CD1c-positive myeloid dendritic cell (primary cell): ENCODE measurements around the gene MPRIP.

Source experiments
- DNase-seq: peaks from one replicate; pipeline ENCODE4 v3.0.0-alpha.2; 2016; ENCODE audit errors: extremely low spot score

The MPRIP gene

DNA sequence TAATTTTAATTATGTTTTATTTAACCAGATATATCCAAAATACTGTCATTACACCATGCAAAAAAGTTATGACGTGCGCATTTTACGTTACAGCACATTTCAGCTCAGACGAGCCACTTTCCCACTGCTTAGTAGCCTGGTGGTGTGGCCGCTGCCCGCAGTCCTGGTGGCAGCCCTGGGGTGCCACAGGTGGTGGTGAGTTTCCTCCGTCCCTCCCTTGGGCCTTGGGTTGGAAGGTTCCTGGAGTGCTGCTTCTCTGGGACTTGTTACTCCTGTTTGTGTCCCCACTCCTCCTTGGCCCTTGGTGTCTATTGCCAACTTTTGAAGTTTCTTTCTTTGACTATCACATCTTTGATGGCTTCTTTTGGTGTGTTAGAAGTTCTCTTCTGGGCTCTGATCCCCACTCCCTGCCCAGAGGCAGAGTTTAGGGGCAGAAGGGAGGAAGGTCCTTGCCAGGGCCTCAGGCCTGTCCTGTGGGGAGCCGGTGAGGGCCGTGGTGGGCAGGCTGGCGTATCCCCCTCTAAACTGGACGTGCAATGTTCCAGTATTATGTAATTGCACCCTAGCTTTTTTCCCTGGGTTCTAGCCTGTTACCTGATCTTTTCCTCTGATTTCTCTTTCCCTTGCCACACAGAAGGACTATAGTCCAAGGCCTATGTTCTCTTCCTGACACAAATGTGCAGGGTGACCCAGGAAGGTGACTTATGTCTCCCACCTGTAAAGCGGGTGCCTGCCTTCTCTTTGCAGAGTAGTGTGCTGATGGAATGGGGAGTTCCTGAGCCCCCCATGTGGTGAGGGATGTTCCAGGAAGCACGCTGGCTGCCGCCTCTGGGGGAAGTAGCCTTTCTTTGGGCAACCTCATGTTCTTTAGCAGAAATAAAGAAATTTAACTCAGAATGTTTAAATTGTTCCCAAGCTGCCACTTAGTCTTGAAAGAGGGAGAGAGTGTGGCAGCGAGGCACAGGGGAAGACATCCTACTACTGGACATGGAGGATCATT lies 8.4 kb downstream of the MPRIP start:
- no peak for DNase-seq

DNA sequence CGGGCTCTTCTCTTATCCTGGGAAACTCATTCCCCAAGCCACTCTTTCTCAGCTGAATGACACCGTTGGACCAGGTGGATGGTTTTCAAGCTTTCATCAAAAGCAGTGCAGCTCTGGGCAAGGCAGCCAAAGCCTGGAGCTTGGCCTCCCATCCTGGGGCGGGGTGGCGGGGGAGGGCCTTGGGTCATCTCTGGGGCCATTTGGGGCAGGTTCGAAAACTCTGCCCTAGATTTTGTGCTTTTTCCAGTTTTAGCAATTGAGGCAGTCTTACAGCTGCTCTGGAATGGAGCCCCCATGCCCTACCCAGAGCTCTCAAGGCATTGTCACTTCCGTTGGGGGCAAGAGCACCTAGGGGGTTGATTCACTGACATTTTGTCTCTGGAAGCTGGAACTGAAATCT lies 9.1 kb downstream of the MPRIP start:
- DNase-seq = no peak

DNA sequence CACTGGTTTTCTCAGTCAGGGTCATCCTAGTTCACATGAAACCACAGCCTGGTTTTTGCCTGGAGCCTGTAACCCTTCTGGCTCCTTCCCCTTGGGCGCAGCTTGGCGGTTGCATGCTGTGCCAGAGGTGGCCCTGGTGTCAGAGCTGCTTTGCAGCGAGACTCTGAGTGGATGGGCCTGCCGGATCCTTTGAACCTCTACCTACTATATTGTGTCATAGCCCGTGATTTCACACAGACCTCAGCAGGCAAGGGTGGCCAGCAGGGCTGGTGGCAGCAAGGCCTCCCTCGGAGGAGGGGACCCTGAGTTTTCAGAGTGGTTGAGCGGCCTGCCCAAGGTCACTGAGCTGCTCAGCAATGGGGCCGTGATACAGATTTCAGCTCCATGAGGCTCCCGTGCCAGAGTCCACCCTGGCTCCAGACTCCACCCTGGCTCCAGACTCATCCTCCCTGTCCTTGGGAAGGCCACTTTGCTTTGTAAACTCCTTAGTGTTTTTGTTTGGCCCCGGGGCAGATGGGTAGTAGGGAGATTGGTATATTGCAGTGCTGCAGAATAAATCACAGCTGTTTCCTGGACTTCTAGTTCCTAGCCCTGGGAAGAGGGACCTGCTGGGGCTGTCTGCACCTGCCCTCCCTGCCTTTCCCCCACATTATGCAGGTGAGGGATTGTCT lies 9.7 kb downstream of the MPRIP start:
- DNase-seq = peak; percentile 70

DNA sequence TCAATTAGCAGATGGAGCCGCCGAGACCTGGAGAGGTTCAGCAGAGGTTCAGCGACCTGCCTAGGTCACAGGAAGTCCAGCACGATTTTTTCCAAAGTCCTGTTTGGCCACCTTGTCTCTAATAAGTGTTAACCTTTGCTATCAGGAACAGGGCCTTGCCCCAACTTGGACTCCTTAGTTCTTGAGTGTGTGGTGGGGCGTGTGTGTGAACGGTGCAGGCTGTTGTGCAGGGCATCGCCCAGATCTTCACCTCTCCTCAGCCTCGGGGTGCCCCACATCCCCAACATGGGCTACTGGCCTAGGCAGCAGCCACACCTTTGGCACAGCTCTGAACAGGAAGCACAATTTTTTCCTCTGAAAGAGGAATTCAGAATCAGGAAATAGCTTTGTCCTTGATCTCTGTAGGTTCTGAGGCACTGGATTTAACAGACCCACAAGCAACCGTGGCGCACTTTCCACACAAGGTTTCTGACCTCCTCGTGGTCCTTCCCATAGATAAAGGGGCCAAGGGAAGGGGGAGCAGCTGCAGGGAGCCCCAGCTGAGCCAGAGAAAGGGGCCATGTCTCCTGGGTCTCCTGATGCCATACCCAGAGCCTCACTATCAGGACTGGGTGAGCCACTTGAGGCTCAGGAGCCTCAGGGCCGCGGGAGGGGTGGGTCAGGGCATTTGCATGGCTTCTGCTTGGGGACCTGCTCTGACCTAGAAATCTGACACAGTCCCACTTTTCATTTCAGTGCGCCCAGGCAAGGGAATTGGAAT lies 10.4 kb downstream of the MPRIP start:
- peak; percentile 70 for DNase-seq

DNA sequence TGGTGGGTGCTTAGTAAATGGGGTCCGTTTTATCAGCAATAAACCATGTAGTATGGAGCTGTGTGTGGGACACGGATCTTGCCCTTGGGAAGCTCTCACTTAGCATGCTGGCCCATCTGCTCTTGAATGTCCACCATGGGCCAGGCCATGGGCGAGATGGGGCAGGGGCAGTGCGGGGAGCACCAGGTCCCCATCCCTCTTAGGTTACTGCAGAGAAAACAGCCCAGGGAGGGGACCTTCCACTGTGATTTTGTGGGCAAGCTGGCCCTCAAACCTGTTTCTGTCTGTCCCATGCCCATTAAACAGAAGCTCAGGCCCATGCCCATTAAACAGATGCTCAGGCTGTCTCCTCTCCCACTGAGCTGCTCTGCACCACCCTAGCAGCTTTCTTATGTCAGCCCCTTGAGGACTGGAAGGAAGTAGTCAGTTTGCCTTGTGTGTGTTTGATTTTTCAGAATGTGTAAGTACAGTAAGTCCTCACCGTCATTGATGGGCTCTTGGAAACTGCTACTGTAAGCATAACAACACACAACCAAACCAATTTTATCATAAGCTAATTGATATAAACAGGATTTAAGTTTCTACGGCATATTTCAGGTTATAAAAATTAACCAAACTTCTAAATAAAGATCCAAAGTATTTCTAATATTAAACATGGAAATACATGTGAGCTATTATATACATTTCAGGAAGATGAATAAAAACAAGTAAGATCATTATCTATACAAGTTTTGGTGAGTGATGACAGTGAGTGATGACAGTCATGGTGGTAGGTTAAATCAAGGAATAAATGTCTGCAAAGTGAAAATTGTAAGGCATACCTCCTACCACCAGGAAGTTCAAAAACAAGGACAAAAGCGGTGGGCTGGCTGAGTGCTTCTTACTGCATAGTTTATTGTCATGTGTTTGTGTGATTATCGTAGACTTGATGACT lies 11.5 kb downstream of the MPRIP start:
- DNase-seq = no peak

DNA sequence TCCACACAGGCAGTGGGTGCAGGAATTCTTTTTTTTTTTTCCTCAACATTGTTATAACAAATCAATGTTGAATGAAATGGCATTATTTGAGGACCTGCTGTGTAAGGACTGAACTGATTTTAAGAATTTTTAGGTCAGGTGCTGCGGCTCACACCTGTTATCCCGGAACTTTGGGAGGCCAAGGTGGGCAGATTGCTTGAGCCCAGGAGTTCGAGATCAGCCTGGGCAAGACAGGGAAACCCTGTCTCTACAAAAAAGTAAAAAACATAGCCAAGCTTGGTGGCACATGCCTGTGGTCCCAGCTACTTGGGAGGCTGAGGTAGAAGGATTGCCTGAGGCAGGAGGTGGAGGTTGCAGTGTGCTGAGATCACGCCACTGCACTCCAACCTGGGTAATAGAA lies 12.4 kb downstream of the MPRIP start:
- DNase-seq = no peak

DNA sequence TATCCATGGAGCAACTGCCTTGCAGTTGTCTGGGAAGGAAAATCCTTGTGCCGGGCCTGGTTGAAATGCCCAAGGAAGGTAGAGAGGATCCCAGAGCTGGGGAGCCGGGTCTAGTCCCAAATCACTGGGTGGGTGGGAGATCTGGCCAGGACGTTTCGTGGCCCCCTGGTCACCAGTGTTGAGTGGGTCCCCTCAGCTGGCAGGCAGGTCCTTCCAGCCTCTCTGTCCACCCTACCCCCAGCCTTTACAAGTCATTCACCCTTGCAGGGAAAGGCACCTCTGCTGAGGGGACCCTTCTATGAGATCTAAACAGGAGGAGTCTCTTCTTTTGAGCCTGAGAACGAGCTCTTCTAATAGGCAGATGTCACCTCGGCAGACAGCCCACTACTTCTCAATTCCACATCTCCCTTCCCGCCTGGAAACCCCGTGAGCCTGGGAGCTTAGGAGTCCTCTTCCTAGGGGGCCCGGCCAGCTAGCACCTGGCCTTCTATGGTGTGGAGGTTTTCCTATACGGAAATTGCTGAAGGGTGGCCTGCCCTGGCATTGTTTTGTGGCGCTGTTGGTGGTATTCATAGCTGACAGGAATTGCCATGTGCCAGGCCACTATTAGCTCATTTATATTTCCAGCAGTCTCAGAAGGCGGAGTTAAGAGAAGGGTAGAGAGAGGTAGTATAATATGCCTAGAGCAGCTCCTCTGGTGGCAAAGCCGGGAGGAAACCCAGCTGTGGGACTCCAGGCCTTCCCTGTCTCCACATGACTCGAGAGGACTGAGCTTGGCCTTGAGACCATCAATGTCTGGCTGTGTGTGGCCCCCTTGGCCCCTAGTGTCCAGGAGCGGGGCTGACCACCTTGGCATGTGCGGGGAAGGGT lies 13.3 kb downstream of the MPRIP start:
- DNase-seq = no peak

DNA sequence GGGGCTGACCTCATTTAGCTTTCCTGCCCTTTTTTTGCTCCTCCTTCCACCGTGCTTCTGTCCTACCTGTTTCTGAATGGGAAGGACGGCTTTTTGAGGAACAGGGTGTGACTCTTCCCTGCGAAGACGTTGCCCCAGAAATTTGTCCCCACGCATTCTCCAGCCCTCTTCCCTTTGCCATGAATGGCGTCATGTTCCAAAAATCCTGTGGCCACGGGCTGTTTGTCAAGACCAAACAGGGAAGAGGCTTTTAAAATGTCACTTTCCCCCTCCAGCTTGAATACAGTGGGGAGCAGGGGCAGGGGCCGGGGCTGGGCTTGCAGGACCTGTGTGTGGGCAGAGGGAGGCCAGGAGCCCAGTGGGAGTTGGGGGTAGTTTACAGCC lies 13.9 kb downstream of the MPRIP start:
- peak; percentile 68 for DNase-seq

DNA sequence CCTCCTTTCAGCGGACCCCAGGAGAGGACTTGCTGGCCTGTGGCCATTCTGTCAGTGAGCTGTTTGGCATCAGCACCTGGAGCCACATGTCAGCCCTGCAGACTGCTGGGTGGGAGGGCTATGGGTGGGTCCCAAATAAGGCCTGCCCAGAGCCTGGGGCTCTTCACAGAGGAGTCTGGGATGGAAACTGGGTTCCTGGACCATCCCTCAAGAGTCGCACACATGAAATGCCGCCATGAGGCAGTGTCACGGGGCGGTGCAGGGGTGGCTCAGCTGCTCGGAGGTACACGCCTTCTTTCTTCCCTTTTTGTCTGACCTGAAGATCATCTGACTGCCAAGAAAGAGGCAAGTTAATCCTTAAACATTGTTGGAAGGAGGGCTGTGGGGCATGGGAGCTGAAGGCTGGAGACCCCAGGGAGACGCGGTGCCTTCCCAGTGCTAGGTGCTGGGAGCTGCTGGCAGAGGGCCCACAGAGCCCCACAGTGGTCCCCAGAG lies 14.8 kb downstream of the MPRIP start:
- DNase-seq = no peak

DNA sequence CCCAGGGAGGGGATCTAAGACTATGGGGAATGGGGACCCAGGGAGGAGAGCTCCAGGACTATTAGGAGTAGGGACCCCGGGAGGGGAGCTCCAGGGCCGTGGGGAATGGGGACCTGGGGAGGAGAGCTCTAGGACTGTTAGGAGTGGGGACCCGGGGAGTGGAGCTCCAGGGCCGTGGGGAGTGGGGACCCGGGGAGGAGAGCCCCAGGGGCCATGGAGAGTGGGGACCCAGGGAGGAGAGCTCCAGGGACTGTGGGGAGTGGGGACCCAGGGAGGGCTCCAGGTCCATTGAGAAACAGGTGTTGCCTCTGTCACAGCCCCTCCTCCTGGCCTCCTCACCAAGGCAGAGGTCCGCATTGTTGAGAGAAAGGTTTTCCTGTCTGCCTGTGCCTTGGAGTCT lies 16.0 kb downstream of the MPRIP start:
- no peak for DNase-seq

DNA sequence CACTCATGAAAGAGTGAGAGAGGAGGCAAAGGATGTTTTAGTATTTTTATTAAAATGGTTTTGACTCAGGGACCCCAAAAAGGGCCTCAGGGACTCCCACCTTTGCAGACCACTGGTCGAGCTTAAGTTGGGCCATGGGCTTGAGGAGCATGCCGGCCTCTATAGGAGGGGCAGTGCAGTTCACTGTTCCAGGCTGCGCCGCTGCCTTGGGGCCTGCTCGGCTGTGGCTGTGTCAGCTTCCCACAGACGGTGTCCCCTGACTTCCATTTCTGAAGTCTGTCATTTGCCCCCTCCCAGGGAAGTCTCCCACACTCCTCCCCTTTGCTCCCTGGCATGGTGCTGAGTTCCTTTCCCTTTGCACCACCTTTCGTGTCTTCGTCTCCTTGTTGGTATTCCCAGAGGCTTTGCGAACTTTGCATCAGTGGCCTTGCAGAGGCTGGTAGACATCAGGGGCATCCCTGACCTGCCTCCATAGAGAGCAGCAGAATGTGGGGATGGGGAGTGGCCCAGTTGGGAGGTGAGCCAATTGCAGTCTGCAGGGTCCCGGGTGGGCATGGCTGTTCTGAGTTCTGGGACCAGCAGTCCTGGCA lies 17.1 kb downstream of the MPRIP start:
- DNase-seq = no peak

DNA sequence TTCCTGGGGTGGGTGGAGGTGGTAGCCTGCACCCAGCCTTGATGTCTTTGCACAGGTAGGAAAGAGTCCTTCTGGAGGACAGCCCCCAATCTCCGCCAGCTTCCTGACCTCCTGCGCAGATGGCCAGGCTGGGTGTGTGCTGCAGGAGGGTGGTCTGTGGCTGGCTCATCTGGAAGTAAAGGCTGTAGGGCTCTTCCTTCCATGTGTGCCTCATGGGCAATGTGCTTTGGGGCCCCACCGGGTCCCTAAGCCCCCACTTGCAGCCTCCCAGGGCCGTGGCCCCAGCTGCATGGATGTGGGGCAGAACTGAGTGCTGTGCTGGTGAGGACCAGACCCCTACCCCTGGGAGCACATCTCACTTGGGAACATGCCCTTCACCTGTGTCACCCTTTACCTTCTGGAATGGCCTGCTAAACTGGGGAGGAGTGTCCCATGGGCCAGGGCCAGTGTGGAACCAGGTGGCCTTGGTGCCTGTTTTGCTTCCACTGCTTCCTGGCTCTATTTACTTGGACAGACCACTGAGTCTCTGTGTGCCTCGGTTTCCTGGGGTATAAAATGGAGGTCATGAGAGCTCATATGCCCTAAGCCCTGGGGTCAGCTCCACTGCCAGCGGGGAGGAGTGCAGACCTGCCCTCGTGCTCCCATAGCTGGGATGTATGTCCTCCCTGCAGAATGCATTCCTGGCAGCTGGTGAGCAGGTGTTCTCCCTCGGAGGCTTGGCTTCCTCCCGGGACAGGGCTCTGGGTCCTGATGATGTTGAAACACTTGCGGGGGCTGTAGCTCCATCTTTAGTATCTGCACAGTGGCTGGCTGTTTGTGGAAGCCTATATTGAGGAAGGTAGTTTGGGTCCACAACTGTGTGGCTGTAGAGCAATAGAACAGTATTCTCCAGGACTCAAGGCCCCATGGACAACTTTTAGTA lies 18.0 kb downstream of the MPRIP start:
- DNase-seq = no peak

DNA sequence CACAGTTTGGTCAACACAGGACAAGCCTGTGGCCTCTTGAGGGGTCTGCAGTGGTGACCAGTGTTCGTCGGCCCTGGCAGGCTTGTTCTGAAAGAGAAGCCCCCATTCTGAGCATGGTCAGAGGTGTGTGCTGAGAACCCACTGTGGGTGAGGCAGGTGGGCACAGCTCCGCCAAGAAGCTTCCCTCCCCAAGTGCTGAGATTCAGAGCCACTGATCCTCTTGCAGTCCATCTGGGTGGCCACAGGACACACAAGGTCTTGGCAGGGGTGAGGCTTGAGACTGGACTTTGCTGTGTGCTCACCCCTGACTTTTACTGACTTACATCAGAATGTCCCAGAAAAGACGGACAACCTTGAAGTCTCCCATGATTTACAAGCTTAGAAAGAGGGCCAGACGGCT lies 18.7 kb downstream of the MPRIP start:
- no peak for DNase-seq

DNA sequence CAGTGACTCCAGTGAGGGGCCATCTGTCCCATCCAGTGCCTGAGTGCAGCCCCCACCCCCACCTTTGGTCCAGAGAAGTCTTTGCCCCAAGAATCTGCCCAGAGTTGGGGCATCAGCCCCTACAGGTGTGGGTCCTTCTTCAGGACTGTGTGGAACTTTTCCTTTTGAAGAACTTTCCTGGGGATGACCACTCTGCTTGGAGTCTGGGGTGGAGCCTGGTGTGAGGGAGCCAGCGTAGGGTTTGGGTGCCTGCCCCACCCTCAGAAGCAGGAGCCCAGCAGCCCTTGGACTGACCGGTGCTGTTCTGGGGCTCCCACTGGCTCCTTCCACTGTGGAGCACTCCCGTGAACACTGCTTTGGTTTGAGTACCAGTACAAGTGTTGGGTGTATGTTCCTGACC lies 19.3 kb downstream of the MPRIP start:
- no peak for DNase-seq

DNA sequence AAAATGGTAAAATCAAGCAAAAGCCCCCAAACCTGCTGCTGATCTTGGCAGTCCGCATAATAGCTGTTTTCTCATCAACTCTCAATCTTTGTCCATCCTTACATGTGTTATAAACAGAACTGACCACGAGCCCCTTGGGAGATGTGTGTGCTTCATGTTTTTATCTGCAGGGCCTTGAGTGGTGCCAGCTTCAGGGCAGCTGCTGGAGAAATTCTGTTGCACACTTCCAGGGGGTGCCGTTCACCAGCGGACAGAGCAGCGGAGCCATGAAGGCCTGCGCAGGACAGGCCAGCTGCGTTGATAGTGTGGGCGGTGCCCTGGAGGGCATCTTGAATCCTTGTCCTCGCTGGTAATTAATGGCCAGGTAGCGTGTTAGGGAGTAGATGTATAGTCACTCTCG lies 20.1 kb downstream of the MPRIP start:
- no peak for DNase-seq

DNA sequence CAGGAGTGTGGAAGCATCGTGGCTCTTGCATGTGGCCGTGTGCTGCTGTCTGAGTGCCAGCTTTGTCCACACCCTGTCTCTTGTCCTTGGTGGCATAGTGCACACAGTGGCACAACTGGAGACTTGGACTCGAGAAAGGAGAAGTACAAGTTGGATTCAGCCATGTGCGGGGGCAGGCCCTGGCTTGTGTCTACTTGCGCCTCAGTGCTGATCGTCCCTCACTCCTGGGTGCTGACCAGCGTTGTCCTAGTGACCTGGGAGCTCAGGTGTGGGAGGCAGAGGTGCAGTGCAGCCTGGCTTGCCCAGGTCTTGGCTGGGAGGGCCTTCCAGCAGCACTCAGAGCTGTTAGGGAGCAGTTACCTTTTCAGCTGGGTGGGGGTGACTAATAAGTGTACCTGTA lies 20.6 kb downstream of the MPRIP start:
- peak; percentile 57 for DNase-seq

DNA sequence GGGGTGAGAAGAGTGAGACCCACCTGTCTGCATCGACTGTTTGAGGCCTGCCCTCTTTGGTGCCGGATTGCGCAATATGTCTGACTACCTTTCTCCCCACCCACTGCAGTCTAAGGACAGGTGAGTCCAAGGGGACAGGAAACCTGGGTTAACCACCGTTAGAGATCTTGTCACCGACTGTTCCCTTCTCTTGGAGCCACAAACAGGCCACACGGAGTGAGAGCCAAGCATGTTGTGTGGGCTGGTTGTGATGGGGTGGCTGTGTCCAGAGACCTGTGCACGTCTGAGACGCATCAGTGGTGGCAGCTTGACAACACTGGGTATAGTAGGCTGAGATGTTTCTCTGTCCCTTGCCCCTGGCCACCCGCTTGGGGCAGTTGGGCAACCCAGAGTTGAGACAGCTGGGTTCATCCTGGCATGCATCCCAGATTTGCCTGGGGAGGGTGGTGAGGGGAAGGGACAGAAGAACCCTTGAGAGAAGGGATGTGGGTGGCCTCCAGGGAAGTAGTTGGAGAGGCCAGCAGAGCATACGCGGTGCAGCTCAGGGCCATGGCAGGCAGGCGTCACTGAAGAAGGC lies 21.4 kb downstream of the MPRIP start:
- peak; percentile 75 for DNase-seq

DNA sequence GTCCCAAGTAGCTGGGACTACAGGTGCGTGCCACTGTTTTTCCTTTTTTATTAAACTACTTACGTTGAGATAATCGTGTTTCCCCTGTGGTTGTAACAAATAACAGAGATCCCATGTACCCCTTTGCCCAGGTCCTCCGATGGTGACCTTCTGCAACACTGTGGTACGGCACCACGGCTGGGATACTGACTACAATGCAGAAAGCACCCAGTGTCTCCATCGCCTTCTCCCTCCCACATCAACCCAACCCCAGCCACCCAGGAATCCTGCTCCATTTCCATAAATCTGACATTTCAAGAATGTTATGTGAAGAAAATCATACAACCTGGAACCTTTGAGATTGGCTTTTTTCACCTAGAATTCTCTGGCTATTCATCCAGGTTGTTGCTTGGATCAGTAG lies 22.1 kb downstream of the MPRIP start:
- no peak for DNase-seq
